PFSK-1 (cell line): ENCODE data around the gene FOSL1.

Source experiments
- FOXP2 ChIP-seq: optimal IDR thresholded peaks from 2 replicates; pipeline ENCODE3; 2011; ENCODE audit warnings: borderline replicate concordance, control low read depth, inconsistent platforms; ENCODE audit not compliant: insufficient read depth; ENCODE audit errors: extremely low read length, extremely low read depth
- POLR2AphosphoS5 ChIP-seq: IDR thresholded peaks from 2 replicates; pipeline ENCODE4 v1.6.1; 2012; ENCODE audit warnings: low read depth, mild to moderate bottlenecking, control low read depth, low read length, moderate library complexity
- SIN3A ChIP-seq: IDR thresholded peaks from 2 replicates; pipeline ENCODE4 v1.6.1; 2012; ENCODE audit warnings: mild to moderate bottlenecking, low read length, moderate library complexity, borderline replicate concordance; ENCODE audit not compliant: insufficient read depth
- TAF1 ChIP-seq: IDR thresholded peaks from 2 replicates; pipeline ENCODE4 v1.6.1; 2012; ENCODE audit warnings: low read length, control low read depth, borderline replicate concordance; ENCODE audit not compliant: insufficient read depth
- TF ChIP-seq, protein P1 (sequence below), 2 experiments: IDR thresholded peaks; 2 replicates each; pipeline versions ENCODE4 v1.6.1 to v1.8.0; 2011 to 2012; ENCODE audit warnings: low read depth in 2 of 2, low read length in 2 of 2, control low read depth in 1 of 2, inconsistent platforms in 1 of 2, mild to moderate bottlenecking in 1 of 2, moderate library complexity in 1 of 2; ENCODE audit not compliant: insufficient read depth in 1 of 2

Gene FOSL1

DNA sequence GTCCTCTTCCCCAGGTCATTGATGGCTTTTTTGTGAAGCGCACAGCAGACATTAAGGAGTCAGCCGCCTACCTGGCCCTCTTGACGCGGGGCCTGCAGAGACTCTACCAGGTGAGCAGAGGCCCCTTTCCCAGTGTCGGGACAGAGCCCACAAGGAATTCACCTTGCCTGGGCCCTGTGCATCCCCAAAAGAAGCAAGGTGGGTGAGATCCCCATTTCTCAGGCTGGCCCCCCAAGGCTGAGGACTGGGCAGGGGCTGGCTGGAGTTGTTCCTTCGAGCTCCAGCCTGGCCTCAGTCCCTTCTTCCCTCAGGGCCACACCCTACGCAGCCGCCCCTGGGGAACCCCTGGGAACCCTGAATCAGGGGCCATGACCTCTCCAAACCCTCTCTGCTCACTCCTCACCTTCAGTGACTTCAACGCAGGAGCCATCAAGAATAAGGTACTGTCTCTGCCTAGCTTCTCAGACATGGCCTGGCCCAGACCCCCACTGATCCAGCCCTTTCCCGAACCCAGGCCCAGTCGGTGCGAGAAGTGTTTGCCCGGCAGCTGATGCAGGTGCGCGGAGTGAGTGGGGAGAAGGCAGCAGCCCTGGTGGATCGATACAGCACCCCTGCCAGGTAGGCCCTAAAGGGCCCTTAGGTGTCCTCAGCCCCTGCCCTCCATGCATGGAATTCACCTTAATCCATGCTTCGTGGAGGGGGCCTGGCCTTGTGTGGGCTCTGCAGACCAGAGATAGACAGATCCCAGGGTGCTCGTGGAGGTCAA lies 35.3 kb downstream of the FOSL1 start:
- TF ChIP-seq TAF1, result no peak
- TF ChIP-seq SIN3A, result no peak
- no peak for TF ChIP-seq FOXP2
- TF ChIP-seq, protein P1, sequence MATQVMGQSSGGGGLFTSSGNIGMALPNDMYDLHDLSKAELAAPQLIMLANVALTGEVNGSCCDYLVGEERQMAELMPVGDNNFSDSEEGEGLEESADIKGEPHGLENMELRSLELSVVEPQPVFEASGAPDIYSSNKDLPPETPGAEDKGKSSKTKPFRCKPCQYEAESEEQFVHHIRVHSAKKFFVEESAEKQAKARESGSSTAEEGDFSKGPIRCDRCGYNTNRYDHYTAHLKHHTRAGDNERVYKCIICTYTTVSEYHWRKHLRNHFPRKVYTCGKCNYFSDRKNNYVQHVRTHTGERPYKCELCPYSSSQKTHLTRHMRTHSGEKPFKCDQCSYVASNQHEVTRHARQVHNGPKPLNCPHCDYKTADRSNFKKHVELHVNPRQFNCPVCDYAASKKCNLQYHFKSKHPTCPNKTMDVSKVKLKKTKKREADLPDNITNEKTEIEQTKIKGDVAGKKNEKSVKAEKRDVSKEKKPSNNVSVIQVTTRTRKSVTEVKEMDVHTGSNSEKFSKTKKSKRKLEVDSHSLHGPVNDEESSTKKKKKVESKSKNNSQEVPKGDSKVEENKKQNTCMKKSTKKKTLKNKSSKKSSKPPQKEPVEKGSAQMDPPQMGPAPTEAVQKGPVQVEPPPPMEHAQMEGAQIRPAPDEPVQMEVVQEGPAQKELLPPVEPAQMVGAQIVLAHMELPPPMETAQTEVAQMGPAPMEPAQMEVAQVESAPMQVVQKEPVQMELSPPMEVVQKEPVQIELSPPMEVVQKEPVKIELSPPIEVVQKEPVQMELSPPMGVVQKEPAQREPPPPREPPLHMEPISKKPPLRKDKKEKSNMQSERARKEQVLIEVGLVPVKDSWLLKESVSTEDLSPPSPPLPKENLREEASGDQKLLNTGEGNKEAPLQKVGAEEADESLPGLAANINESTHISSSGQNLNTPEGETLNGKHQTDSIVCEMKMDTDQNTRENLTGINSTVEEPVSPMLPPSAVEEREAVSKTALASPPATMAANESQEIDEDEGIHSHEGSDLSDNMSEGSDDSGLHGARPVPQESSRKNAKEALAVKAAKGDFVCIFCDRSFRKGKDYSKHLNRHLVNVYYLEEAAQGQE (IDR thresholded peaks at IDR 0.05; ENCODE audit: insufficient read depth in 1 of 2, low read depth in 2 of 2, low read length in 2 of 2), result no peak
- TF ChIP-seq POLR2AphosphoS5, result no peak

DNA sequence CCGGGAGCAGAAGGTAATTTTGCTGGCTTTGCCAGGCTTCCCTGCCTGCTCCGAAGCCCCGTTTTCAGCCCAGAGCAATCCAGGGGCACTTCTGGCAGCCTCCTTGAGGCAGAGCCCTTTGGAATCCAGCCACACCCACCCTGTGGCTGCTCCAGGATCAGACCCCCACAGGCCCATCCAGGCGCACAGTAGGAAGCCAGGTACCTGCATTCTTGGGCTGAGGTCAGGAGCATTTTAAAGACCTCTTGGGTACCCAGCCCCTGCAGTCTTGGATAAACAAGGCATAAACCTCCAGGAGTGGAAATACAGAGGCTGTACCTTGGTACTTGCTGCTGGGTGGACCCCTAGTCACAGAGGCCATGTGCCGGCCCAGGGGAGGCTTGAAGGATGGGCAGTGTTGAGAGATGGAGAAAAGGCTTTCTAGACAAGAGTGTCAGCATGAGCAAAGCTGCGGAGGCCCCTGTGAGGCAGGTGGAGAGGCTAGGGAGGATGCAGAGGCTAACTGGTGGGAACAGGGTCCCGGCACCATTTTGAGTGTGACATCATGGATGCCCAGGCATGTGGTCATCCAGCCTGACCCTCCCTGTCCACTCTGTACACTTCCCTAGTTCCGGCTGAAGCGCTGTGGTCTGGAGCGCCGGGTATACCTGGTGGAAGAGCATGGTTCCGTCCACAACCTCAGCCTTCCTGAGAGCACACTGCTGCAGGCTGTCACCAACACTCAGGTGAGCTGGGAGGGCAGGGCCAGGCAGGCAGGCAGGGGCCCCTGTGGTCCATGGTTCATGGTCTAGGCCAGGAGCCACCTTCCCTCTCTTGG lies 36.1 kb downstream of the FOSL1 start:
- no peak for TF ChIP-seq SIN3A

DNA sequence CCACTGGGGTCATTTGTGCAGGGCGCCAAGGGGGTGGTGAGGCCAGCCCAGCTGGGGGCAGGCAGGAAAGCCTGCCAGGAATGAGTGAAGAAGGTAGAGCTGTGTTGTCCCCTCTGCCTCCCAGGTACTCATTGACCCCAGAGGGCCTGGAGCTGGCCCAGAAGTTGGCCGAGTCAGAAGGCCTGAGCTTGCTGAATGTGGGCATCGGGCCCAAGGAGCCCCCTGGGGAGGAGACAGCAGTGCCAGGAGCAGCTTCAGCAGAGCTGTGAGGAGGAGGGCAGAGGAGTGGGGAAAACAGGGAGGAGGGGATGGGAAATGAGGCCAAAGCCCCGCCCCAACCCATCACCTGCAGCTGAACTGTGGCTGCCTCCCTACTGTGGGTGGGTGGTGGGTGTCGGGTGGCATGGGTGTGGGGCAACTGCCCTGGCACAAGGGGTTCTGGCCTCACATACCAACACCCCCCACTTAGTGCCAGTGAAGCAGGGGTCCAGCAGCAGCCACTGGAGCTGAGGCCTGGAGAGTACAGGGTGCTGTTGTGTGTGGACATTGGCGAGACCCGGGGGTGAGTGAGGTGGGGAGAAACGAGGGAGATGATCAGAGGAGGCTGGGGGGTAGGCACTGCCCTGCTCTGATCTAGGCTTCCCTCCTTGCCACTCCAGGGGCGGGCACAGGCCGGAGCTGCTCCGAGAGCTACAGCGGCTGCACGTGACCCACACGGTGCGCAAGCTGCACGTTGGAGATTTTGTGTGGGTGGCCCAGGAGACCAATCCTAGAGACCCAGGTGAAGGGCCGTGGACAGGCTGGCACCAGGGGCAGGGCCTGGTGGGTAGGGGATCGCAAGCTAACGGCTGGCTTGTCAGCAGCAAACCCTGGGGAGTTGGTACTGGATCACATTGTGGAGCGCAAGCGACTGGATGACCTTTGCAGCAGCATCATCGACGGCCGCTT lies 37.0 kb downstream of the FOSL1 start:
- TF ChIP-seq POLR2AphosphoS5, result no peak
- no peak for TF ChIP-seq SIN3A
- TF ChIP-seq, protein P1 (IDR thresholded peaks at IDR 0.05; ENCODE audit: insufficient read depth in 1 of 2, low read depth in 2 of 2, low read length in 2 of 2), result no peak
- TF ChIP-seq FOXP2, result no peak
- no peak for TF ChIP-seq TAF1

DNA sequence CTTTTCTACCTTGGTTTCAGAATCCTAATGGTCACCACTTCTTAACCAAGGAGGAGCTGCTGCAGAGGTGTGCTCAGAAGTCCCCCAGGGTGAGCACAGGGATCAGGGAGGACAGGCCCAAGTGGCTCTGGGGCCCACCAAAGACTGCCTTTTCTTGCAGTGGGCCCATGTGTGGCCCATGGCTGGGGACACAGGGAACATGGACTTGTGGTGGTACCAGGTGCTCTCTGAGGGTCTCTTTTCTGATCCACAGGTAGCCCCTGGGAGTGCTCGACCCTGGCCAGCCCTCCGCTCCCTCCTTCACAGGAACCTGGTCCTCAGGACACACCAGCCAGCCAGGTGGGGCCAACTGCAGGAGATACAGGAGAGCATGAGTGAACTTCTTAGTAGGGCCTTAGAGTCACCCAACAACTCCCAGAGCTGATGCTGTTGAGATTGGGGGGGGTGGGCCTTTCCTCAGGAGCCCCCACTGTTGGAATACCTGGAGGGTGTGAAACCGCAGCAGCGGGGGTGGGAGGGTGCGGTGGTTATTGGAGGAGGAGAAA lies 37.9 kb downstream of the FOSL1 start:
- TF ChIP-seq SIN3A (no peak), FOXP2 (no peak), POLR2AphosphoS5 (no peak), TAF1 (no peak)
- TF ChIP-seq, protein P1 (IDR thresholded peaks at IDR 0.05; ENCODE audit: insufficient read depth in 1 of 2, low read depth in 2 of 2, low read length in 2 of 2), result no peak

DNA sequence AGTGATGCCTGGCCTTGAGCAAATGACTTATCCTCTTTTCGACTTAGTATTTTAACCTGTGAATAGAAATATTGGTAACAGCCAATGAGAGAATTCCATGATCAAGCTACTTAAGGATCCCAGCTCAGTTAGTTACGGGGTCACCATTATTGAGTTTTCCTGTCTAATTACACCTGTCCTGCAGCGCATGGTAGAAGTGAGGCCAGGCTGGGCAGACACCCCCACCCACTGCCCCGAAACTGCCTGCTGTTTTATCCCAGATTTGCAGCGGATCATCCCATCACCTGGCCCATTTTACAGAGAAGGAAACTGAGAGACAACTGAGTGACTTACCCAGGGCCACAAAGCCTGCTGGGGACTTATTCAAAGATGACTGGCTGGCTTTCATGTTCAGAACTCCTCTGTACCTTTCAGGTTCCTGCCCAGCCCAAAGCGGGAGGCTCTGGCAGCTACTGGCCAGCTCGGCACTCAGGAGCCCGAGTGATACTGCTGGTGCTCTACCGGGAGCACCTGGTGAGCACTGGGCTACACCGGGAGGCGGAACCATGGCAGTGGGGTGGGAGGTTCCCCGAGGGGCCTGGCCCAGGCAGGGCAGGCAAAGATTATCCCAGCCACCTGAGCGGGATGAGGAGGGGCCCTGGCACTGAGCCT lies 38.5 kb downstream of the FOSL1 start:
- no peak for TF ChIP-seq FOXP2
- TF ChIP-seq, protein P1 (IDR thresholded peaks at IDR 0.05; ENCODE audit: insufficient read depth in 1 of 2, low read depth in 2 of 2, low read length in 2 of 2), result no peak
- no peak for TF ChIP-seq SIN3A
- no peak for TF ChIP-seq POLR2AphosphoS5
- TF ChIP-seq TAF1, result no peak
